HG03103 (cell line): ENCODE results near the gene ZFYVE26.
"Not testable (repeated sequence)": the region's sequence is repeated elsewhere in the genome, so short reads cannot be mapped to it uniquely, and the experiment has no call there.

Experiments used
- ATAC-seq: cut with Tn5 transposase; IDR thresholded peaks from one replicate; pipeline ENCODE4 v1.9.1; 2021; ENCODE audit warnings: low read depth; ENCODE audit not compliant: unreplicated experiment

ZFYVE26 gene

GRCh38 chr14:67718265-67718664, 98.1 kb downstream of the ZFYVE26 start:
- ATAC-seq: no peak

DNA sequence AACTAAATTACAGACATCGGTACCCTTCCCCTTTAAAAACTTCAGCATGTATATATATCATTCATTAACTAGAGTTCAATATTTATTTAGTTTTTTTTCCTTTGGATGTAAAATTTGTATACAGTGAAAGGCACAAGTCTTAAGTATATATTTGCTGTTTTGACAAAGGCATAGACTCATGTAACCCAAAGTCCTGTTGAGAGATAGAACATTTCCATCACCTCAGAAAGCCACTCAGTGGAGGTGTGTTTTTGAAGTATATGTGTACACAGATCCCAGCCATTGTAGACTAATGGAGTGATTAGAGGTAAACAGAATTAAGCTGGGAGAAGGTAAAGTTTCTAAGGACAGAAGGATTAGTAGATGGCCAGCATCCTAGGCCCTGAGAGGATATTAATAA, 99.3 kb downstream of the ZFYVE26 start:
- no peak for ATAC-seq

DNA sequence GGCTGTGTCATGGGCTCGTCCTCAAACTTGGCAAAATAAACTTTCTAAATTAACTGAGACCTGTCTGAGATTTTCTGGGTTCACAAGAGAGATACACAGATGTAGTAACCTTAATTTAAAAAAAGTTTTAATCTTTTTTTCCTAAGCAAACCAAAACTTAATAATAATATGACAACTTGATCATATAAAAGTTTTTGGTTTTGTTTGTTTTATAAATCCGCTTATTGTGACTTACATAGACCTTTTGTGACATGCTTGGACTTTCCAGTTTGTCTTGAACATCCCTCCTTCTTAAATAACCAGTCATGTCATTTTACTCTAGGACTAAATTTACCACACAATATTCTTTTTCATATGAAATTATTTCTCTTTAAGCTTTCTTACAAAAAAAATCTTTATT, 106.2 kb downstream of the ZFYVE26 start:
- no peak for ATAC-seq

GRCh38 chr14:67709796-67710195, 106.6 kb downstream of the ZFYVE26 start:
- ATAC-seq: not testable (repeated sequence)

- ATAC-seq: not testable (repeated sequence)
Observed at GRCh38 chr14:67709346-67709745, 107.0 kb downstream of the ZFYVE26 start.

GRCh38 chr14:67705211-67705610, 111.2 kb downstream of the ZFYVE26 start:
- no peak for ATAC-seq

DNA sequence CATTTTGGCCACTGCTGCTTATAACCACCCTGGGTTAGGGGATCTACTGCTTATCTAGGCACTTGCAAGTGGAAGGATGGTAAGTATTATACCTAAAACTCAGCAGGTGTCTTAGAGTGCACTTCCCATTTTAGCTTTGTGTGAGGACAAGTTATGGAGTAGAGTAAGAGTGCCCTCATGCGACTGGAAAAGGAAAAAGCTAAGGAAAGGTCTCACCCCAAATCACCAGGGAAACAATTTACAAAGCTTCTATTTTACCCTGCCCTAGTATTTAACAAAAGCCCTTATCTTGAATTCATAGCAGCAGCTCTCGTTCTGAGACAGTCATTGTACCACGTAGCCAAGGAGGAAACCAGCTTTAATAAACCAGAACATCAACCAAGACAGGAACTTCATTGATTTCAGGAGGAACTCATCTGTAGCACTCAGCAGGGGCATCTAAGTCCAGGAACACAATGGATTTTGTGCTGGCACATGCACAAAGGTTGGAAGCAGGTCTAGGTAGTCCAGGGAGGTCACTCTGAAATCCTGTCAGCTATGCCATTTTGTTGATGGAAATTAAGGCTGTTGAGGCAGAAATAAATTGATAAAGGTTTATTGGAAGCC, 111.8 kb downstream of the ZFYVE26 start:
- no peak for ATAC-seq

- no peak for ATAC-seq
Observed at GRCh38 chr14:67703997-67704396, 112.4 kb downstream of the ZFYVE26 start.

DNA sequence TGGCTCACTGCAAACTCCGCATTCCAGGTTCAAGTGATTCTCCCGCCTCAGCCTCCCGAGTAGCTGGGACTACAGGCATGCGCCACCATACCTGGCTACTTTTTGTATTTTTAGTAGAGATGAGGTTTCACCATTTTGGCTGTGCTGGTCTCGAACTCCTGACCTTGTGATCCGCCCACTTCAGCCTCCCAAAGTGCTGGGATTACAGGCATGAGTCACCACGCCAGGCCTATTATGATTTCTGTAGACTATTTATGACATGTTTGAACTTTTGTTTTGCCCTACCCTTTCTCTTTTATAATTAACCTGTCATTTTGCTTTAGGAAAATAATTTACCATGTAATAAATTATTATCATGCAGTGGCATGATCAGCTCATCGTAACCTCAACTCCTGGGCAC, 114.9 kb downstream of the ZFYVE26 start, which contains the start of gene RDH12:
Gene RDH12 (plus strand): TSS at position 395 of the 400 bp plus-strand sequence. CDS start 20,757 bp downstream, outside the sequence.
- ATAC-seq: not testable (repeated sequence)

DNA sequence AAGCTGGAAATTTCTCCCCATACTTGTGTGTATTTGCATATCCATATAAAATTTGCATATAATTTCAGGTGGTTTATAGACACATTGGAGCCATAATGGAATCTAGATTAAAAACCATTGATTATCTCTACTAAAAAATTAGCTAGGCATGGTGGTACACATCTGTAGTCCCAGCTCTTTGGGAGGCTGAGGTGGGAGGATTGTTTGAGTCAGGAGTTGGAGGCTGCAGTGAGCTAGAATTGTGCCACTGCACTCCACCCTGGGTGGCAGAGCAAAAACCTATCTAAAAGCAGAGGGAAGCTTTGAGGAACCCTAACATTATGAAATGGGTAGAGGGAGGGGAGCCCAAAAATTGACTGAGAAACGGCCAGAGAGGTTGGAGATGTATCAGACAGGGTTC, 118.2 kb downstream of the ZFYVE26 start:
- no peak for ATAC-seq

DNA sequence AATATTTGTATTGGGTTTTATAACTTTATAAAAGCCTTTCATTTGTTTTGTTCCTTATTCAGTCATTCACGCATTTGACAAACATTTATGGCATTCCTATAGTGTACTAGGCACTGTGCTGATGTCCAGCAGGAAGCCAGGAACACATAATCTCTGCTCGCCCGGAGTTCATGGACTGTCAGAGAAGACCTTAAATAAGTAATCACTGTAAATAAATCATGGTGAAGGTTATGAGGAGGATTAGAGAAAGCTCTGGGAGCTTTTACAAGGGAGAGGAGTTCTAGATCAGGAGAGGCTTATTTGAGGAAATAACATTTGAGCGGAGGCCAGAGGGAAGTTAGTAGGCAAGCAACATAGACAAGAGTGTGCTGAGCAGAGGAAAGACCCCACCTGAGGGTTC, 119.4 kb downstream of the ZFYVE26 start:
- no peak for ATAC-seq
